Measurements from ENCODE around the gene DEK. TPM values are rescaled to one million over a fixed set of nuclear protein-coding genes. Genes with fewer than 3 reads are reported as not detected.

DEK gene
- total RNA-seq, 1 experiment from 2014 or later, result 108 TPM

GRCh38 chr6:18259675-18260447, 4.5 kb downstream of the DEK start:
- ChIA-PET CTCF (no interaction called here), RAD21 (ENCODE audit: low non-redundant PET in 1 of 2, low total read pairs in 2 of 2, uncharacterized antibody in 2 of 2, unreplicated experiment in 2 of 2) (no interaction called here), POLR2A (no interaction called here)
- BruUV-seq (replicated peaks), result no TSS peak
- H3K27me3 ChIP-seq (ENCODE audit: insufficient read depth, low read length), result no peaks in the 10 kb centered on the region
- H3K36me3 ChIP-seq (ENCODE audit: control insufficient read depth in 1 of 2, insufficient read depth in 2 of 2, low read length in 2 of 2), result peaks cover 32 to 46% of the 10 kb centered on the region in 2 experiments
- H2AFZ ChIP-seq (ENCODE audit: low read depth, low read length, poor library complexity, severe bottlenecking), result no peak overlapping the region
- peaks cover 92% of the 10 kb centered on the region for H3K79me2 ChIP-seq (ENCODE audit: insufficient read depth, low read length)
- no peak for ATAC-seq
- H3K27ac ChIP-seq (ENCODE audit: low read depth, low read length), result no peak overlapping the region
- no peak for DNase-seq (ENCODE audit: low read depth, low spot score)
- no peak for TF ChIP-seq EZH2phosphoT487 (IDR thresholded peaks at IDR 0.05; ENCODE audit: borderline replicate concordance)
- TF ChIP-seq CEBPB (IDR thresholded peaks at IDR 0.05; ENCODE audit: low read depth), result no peak
- TF ChIP-seq EGR1 (IDR thresholded peaks at IDR 0.05; ENCODE audit: low read depth), result no peak
- no peak for TF ChIP-seq SIN3A (IDR thresholded peaks at IDR 0.05; ENCODE audit: low read depth)
- no peak for TF ChIP-seq POLR2AphosphoS5 (IDR thresholded peaks at IDR 0.05; ENCODE audit: low read depth, low read length)
- no peak for TF ChIP-seq JUND (IDR thresholded peaks at IDR 0.05)
- TF ChIP-seq RAD21 (IDR thresholded peaks at IDR 0.05; ENCODE audit: low read depth), result no peak
- no peak for TF ChIP-seq YY1 (IDR thresholded peaks at IDR 0.05; ENCODE audit: extremely low read depth, insufficient replicate concordance, low read depth, low read length)
- no peak for TF ChIP-seq FOSL1 (IDR thresholded peaks at IDR 0.05; ENCODE audit: low read depth)
- no peak for TF ChIP-seq CTCF (IDR thresholded peaks at IDR 0.05 in 2 of 3, conservative IDR thresholded peaks at IDR 0.05 in 1 of 3; ENCODE audit: borderline replicate concordance in 1 of 3, insufficient read depth in 1 of 3, low read depth in 2 of 3, low read length in 2 of 3)
- no peak for TF ChIP-seq ELF1 (IDR thresholded peaks at IDR 0.05; ENCODE audit: borderline replicate concordance, low read depth)
- H3K4me2 ChIP-seq (ENCODE audit: low read length), result peak overlapping the region; percentile 81; the same call in 1 of the 2 replicates
- H4K20me1 ChIP-seq (ENCODE audit: insufficient read depth), result peaks cover 27% of the 10 kb centered on the region
- H3K9me2 ChIP-seq (ENCODE audit: insufficient read depth), result no peaks in the 10 kb centered on the region
- no peak overlapping the region for H3K9ac ChIP-seq (ENCODE audit: low read length)
- intact Hi-C loops (cut with micrococcal nuclease), result no loop called here
- peaks cover 17 to 38% of the 10 kb centered on the region in 2 experiments for H3K4me1 ChIP-seq (ENCODE audit: control insufficient read depth in 1 of 2, insufficient read depth in 2 of 2, low read length in 2 of 2)
- H3K4me3 ChIP-seq (replicated peaks in 1 of 2; ENCODE audit: low read depth in 1 of 2, low read length in 2 of 2), result no peak overlapping the region
- H3K9me3 ChIP-seq (ENCODE audit: control insufficient read depth in 1 of 2, insufficient read depth in 1 of 2, low read depth in 1 of 2, low read length in 2 of 2), result no peaks in the 10 kb centered on the region

All from HCT116 (cell line).